HG03571 (cell line): ENCODE measurements around the gene ZFC3H1.

ENCODE experiments used
- ATAC-seq: cut with Tn5 transposase; IDR thresholded peaks from one replicate; pipeline ENCODE4 v1.9.1; 2021; ENCODE audit not compliant: unreplicated experiment

ZFC3H1 gene

DNA sequence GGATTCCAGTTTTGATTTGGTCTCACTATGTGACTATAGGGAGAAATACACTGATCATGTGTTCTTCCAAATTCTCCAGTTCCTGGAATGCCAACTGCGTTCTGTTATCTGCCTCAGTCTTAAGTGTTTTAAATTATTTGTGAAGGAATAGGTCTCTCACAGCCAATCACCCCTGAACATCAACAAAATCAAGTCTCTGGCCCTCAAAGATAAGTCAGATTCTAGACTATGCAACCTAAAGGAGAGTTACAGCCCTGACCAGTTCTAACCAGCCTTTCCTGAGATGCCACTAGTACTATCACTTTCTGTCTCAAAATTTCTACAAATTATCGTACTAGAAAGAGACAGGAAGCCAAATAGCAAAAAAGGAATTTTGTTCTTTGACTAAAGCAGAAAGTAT lies 22.3 kb downstream of the ZFC3H1 start:
- ATAC-seq = no peak

DNA sequence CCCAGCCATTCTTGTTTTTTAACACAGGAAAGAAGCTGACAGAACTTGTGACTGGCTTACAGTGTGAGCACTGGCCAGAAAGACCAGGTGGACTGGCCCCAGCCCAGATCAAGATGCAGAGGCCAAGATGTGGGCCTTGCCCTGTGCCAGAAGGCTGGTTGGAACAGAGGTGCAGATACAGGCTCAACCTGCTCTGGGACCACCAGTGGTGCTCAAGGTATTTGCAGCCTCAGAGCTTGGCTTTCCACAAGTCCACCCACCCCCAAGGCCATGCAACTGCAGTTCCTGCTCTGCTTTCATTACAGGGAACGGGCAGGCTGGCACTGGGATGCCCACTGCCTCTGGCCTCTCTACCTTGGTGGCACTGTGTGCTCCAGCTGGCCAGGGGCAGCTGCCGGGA lies 23.3 kb downstream of the ZFC3H1 start:
- no peak for ATAC-seq

DNA sequence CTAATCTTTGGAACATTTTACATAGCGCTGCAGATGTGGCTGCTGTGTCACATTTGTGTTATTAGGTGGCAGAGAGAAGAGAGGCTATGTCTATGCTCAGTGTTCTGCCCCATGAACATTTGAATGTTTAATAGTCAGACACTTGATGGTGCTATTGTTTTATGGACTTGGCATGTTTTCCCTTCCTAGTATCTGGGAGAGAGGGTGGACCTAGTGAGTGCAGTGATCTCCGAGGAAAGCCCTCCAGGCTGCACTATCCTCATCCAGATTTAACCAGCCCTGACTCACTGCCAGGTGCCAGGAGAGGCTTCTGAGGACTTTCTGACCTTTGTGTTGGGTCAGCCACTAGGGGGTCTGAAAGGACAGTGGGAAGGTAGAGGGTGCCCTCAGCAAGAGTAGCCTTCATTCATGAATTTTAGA lies 24.3 kb downstream of the ZFC3H1 start:
- ATAC-seq = no peak

DNA sequence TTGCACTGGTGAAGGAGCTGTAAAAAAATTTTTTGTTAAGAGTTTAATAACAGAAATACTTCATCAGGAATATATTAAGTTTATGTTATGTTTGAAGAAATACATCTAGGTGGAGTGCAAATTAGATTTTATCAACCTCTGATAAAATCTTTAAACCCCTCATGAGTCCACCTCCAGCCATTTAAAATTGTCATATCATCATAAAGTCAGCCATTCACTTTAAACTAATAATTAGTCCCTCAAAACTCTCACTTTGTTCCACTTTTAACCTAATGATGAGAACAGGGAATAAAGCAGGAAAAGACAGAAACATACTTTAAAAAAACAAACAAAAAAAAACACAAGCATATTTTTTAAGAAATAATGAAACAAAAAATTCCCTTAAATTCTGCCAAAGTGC lies 25.1 kb downstream of the ZFC3H1 start:
- ATAC-seq = no peak

DNA sequence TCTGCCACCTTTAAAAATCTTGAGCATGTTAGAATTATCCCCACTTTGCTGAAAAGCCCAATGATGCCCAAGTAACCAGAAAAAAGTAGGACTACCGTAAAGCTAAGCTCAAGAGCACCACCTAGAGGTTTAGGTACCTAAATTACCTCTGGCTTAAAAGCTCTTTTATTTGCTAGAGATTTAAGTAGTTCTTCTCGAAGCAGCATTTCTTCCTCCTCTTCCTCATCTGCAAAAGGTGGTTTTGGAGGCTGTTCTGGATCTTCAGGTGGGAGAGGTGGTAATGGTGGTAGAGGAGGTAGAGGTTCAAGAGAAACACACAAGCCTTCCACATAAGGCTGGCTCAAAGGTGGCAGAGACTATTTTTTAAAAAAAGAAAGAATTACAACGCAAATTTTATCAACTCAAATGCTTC lies 26.9 kb downstream of the ZFC3H1 start:
- no peak for ATAC-seq

DNA sequence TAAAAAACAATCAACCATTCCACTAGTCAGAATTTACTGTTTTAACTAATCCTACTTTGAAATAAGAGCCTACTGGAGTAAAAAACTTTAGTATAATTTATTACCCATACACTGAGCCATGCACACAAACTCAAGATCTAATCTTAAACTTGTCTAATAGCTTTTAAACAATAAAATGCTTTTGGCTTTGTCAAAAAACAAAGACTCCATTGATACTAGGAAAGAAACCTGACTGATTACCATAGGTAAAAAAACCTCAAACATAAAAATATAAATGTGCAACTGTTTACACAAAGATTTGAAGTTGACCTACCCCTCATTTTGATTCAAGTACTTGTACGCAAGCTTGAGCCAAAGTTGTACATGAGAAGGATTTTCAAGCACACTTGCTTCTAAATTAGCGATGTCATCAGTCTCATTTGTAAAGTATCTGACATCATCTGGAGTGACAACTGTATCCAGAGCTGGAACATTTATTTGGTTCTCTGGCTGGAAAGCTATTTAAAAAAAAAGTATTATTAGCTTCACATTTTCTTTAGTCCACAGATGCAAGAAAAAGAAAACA lies 36.1 kb downstream of the ZFC3H1 start:
- no peak for ATAC-seq

DNA sequence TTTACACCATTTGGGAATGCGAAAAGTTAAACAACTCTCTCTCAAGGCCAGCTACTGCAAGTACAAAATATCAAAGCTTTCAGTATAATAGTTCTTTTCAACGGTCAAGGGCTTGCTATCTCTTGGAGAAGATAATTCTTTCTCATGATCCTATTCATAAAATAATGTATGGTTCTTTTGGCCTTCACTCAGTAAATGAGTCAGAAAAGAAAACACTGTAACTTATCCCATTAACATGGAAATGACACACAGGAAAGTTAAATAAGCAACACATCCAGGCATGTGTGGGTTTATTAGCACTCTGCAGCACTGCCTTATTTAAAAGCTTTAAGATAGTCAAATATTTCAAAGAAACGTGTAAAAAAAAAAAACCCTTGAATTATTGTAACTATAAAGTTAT lies 36.9 kb downstream of the ZFC3H1 start:
- ATAC-seq = no peak

DNA sequence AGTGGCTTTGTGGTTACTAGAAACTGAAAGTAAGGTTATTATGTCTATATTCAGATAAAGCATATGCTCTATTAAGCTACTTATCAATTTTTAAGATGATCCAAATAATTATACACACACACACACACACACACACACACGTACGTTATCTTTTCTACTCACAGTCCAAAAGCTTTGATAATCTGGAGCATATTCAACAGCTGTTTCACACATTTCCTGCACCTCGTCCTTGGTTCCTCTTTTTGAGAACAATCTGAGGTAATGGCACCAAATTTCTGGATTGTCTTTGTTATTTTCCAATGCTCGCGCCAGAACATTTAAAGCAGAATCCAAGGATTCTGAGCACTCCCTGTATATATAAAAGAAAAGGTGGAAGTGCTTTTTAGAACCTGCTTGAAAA lies 37.5 kb downstream of the ZFC3H1 start:
- ATAC-seq = no peak

DNA sequence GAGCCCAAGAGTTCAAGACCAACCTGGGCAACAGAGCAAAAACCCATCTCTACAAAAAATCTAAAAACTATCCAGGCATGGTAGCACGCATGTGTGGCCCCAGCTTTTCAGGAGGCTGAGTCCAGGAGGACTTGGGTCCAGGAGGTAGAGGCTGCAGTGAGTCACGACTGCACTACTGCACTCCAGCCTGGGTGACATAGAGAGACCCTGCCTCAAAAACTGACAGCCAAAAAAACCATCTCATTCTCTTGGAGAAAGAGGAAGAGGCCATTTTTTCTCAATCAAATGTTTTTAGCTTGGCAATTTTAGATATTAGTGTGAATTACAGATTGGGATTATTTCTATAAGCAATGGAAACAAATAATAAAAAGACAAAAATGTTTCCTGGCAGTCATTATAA lies 38.2 kb downstream of the ZFC3H1 start:
- ATAC-seq = no peak

DNA sequence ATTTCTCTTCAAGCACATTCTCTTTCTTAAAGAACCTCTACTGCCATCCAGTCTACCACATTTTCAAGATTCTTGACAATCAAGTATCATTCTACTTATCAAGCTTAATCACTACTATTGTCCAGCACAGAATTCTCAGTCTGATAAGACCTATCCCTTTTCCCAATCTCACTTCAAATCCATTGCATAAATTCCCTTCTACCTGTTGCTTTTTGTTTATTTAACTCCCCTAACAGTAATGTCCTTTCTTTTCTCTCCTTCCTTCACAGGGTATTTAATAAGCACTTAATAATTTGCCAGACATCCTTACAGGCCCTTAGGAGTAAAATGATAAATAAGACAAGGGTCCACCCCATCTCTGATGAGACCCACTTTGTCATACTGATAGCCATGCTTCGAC lies 41.7 kb downstream of the ZFC3H1 start:
- ATAC-seq = no peak

DNA sequence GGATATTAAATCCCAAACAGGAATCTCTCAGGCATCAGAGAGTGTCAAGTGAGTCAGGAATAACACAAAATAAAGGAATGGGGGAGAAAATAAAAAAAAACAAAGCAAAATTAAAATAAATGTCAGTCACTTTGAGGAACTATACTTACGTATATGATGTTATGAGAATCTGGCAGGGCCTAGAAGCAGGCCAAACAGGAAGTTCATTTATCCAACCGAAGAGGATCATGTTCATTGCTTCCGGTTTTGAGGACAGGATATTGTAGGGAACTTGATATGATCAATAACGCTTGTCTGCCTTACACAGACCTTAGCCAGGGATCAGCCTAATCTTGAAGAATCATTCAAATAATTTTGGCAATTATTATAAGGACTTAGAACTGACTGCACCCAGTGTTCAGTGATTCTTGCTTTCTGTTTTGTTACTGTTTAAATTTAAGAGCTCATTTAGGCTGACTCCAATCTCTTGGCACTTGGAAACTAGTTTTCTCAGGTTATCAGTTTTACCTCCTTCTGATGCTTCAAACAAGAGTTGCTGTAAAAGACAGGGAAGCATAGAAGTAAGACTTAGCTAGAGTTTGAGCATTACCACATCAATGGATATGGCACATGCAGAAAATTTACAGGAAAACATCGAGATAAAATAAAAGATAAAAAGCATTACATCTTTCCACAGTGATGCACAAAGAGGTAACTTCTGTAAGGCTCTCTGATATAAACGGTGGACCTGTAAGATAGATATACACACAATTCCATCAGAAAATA lies 53.4 kb downstream of the ZFC3H1 start:
- no peak for ATAC-seq

DNA sequence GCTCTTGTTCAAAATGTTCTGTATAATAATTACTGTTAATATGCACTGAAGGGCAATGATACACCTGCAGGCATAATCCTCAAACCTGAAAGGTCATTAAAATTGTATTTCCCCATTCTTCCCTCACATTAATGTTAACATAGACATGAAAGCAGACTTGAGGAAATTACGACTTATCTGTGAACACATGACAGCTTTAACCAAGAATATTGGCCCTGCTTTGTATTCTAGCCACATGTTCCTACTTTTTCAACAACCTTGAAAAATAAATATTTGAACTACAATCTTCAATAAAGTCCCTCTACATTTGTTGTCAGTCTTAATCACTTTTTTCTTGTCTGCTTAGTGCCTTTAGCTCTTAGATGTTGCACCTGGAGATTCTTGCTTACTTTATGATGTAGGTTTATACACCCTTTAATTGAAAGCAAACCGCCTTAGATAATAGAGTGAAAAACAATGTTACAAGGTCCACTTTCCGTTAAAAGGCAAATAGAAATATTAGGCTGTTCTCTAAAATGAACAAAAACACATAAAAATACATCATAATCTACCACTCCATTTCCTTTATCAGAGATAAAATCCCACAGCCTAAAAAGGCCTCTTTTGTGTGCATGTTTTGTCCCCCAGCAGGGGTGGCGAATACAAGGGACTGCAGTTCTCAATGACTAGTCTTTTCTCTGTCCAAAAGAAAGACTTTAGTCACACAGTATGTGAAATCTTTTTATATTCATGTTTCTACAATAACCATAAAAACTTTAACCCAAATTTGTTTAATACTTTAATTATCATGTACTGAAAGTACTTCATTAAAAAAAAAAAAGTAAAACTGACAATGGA lies 55.9 kb downstream of the ZFC3H1 start:
- no peak for ATAC-seq

DNA sequence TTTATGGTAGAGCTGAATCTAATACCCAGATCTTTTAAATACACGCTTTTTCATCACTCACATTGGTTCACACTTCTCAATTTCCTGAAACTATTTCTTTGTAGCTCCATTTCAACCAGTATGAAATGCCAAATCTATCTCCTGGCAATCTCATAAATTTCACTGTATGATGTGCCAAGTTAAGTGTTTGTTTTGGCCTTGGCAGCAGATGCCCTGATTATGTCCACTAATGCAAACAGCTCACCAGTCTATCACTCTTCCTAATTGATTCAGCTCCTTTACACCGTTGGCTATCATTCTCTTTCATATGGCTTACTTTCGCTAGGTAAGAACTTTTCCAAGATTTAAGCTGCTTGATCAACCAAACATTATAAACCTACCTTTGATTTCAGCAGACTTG lies 58.6 kb downstream of the ZFC3H1 start:
- ATAC-seq = no peak

DNA sequence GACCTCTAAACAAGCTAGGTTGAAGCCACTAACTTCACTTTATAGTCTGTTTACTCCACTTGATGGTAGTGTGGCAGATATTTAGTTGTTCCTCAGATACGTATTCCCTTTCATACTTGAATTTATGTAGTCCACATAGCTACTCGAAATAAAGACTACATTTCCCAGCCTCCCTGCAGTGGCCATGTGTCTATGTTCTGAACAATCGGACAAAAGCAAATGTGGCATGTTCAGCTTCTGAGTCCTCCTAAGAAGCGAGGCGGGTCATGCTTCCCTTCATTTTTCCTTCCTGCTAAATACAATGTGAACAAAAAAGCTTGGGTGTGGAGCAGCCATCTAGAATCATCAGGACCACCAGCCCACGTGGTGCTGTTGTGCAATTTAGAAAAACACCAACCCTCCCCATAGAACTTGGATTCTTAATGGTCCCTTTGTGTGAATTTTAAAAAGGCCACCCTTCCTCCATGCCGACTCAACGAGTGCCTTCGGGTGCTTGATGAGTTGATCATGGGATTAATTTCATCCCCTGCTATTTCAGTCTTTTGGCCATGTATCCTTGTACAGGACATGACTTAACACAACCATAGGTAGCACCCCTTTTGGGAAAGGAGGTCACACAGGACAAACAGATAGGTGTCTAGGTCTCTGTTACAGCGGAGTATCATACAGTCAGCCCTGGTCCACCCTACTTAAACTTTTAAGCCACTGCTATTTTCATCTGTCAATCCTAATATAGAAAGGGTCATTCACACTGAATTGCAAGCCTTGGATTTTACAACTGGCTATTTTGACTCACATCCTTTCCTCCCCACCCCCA lies 60.7 kb downstream of the ZFC3H1 start:
- ATAC-seq = no peak

DNA sequence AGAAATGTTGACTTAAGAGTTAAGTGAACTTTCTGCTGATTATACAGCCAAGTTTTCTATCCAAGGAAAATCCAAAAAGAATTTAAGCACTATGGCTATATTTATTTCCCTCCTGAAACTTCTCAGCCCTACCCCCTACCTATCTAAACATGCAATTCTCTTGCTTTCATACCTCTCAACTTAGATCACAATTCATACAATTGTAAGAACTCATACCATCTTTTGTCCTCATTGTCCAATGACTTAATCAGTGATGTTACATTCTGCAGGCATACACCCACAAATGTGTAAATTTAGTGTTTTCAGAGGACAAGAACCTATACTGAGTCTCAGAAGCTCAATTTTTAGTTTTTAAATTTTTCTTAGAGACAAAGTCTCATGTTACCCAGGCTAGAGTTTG lies 62.1 kb downstream of the ZFC3H1 start:
- no peak for ATAC-seq

DNA sequence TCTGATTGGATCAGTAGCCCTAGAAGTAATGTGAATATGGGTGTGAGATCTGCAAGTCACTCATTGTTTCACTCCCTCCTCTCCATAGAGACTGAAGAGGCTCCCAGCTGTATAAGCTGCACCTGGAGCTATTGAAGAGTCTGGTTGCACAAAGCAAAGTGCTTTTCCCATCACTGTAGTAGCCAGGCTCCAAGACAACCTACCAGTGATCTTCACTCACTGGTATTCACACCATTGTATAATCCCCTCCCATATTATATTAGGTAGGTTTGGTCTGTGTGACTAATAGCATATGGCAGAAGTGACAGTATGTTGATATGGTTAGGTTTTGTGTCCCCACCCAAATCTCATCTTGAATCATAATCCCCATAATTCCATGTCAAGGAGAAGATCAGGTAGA lies 64.4 kb downstream of the ZFC3H1 start:
- ATAC-seq = no peak

DNA sequence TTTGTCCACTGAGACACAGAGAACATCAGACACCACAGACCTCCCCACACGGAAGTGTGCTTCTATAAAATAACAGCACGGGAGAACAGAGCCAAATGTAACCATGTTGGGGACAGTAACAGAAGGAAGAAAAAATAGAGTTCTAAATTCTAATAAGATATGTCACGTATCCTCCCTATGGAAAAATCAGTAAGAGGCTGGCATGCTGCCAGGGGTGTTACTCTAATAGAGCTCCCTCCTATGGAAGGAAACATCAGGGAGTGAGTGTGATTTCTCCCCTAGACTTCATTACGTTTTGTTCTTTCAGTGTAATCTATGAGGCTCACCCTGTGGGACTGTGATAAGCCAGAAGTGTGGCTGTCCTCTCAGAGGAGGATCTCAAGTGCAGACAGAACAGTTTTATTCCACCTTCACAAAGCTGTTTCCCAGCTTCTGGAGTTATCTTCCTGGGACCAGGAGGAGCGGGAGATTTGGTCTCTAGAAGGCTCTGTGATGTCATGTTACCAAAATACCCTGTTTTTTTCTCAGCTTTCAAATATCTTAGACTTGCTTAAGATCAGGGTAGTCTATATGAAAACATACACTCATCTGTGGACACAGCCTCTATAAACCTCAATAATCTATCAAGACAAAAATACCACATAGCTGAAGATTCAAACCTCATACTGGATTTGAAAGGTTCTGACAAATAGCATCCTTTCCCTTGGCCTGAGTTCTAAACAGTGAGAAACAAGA lies 69.3 kb downstream of the ZFC3H1 start:
- no peak for ATAC-seq

DNA sequence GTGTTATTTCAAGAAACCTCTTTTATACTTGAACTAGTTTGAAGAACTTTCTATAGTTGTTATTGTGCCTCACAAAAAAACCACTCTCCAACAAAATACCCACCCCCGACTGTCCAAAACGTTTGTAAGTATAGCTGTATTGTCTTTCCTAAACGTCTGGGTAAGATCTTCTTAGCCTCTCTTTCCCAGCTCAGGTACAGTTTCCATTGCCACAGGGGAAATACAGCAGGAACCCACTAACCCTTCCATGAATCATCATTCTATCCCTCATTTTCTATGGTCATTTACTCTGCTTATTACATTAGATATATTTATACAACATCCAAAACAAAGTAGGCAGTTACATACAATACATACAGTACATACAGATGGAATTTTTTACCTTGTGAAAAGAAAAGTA lies 70.8 kb downstream of the ZFC3H1 start:
- ATAC-seq = no peak

DNA sequence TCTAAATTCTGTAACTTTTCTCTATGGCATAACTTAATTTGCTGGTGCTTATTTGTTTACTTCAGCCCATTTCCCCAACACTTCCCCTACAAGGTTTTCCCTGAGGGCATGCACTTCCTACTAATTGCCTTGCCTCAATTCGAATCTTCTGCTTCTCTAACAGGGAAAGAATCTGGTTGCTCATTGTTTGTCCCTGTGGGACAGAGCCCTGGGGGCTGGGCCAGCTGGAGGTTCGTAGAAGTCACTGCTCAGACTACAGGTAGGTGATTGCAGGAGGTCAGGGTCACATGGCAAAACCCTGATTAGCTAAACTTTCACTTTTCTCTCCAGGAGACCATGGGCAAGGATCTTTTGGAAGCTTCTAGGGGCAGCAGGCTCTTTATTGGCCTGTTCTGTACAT lies 72.0 kb downstream of the ZFC3H1 start:
- no peak for ATAC-seq

DNA sequence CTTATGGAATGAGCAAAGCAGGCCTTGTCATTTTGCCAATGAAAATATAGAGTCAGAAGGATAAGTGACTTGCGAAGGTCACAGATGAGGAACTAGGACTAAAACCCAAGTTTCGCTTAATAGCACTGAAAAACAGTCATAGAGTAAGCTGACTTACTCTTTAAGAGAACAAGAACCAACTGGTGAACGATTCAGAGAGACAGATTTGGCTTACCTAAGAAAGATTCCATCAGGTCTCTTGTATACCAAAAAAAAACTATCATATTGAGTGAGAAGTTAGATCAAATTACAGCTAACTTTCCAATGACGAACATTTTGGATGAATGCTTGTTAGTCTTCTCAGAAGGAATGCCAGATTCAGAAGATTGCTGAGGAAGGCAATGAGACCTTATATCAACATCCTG lies 74.2 kb downstream of the ZFC3H1 start:
- ATAC-seq = no peak

DNA sequence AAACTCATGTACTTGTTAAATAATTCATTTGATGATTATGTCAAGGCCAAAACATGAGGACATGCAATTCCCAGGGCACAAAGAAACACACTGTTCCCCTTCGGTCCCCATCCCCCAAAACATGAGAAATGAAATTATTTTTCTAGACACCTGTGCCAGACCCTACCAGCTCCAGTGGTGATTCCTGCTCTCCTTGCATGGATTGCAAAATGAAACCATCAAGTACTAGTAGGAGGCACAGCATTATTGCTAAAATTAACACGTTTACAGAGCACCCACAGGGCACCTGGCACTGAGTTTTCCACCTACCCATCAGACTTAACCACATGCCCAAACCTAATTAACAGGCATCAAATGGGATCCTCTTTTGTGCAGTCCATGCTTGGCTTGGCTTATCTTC lies 76.6 kb downstream of the ZFC3H1 start:
- no peak for ATAC-seq
